GM10266 (cell line): ENCODE measurements around the gene CCDC121.

ENCODE experiments used
- DNase-seq: peaks from one replicate; pipeline ENCODE4 v3.0.0; 2012; ENCODE audit errors: extremely low spot score
- TF ChIP-seq, protein P1 (sequence below): IDR thresholded peaks from 2 replicates; pipeline ENCODE4 v1.5.1; 2012; ENCODE audit warnings: mild to moderate bottlenecking, low read depth; ENCODE audit not compliant: control insufficient read depth, insufficient read depth; ENCODE audit errors: missing control alignments

CCDC121 gene

DNA sequence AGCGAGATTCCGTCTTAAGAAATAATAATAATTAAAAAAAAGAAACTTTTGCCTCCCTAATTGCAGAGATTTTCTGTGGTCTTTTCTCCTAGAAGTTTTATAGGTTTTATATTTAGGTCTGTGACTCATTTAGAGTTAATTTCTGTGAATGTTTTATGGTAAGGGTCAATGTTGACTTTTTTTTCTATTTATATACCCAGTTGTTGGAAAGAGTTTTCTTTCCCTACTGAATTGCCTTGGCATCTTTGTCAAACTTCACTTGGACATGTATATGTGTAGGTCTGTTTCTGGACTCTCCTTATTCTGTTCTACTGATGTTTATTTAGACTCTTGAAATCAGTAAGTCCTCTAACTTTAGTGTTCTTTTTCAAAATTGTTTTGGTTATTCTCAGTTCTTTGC lies 40.5 kb downstream of the CCDC121 start:
- TF ChIP-seq, protein P1, sequence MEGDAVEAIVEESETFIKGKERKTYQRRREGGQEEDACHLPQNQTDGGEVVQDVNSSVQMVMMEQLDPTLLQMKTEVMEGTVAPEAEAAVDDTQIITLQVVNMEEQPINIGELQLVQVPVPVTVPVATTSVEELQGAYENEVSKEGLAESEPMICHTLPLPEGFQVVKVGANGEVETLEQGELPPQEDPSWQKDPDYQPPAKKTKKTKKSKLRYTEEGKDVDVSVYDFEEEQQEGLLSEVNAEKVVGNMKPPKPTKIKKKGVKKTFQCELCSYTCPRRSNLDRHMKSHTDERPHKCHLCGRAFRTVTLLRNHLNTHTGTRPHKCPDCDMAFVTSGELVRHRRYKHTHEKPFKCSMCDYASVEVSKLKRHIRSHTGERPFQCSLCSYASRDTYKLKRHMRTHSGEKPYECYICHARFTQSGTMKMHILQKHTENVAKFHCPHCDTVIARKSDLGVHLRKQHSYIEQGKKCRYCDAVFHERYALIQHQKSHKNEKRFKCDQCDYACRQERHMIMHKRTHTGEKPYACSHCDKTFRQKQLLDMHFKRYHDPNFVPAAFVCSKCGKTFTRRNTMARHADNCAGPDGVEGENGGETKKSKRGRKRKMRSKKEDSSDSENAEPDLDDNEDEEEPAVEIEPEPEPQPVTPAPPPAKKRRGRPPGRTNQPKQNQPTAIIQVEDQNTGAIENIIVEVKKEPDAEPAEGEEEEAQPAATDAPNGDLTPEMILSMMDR: no peak
- DNase-seq: no peak

DNA sequence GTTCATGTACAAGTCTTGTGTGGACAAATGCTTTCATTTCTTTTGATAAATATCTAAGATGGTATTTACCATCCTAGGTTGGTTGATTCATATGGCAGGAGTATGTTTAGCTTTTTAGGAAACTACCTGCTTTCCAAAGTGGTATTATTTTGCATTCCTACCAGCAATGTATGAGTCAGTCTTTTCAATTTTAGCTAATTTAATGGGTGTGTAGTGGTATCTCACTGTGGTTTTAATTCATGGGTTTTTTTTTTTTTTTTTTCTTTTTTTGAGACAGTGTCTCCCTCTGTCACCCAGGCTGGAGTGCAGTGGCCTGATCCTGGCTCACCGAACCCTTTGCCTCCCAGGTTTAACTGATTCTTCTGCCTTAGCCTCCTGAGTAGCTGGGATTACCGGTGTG lies 41.8 kb downstream of the CCDC121 start:
- no peak for DNase-seq
- TF ChIP-seq, protein P1: no peak

DNA sequence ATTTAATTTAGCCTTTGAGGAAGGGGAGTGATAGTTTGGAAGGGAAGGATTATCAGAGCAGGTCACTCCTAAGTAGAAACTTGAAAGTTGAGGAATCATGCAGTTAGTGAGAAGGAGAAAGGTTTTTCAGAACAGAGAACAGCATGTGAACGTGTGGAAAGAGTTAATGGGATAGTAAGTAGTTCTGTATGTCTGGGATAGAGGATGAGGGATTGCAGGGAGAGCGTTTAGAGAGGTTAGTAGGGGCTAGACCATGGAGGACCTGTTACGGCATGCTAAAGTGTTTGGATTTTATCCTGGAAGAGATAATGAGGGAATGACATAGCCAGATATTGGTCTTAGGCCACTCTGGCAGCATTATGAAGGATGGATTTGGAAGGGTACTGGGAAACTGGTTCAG lies 44.2 kb downstream of the CCDC121 start:
- no peak for DNase-seq
- TF ChIP-seq, protein P1: no peak

DNA sequence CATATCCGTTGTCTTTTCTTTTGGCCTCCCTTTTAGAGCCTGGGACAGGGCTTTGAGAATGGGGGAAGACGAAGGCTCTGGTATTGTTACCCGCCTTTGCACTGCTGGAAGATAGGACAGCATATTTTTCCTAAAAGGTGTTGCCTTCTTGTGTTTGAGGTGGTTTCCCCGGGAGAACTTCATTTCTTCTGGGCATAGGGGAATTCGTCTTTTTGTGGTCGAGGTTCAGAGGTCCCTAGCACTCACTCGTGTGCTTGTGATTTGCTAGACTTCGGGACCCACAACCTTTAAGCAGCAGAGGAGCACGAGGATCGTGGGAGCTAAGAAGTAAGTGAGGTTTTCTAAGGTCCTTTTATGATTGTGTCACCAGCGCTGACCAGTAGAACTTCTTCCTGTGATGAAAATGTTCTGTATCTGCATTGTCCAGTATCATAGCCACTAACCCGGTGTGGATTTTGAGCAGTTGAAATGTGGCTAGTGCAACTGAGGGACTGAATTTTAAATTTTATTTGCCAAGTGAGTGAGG lies 45.4 kb downstream of the CCDC121 start:
- TF ChIP-seq, protein P1: no peak
- no peak for DNase-seq

DNA sequence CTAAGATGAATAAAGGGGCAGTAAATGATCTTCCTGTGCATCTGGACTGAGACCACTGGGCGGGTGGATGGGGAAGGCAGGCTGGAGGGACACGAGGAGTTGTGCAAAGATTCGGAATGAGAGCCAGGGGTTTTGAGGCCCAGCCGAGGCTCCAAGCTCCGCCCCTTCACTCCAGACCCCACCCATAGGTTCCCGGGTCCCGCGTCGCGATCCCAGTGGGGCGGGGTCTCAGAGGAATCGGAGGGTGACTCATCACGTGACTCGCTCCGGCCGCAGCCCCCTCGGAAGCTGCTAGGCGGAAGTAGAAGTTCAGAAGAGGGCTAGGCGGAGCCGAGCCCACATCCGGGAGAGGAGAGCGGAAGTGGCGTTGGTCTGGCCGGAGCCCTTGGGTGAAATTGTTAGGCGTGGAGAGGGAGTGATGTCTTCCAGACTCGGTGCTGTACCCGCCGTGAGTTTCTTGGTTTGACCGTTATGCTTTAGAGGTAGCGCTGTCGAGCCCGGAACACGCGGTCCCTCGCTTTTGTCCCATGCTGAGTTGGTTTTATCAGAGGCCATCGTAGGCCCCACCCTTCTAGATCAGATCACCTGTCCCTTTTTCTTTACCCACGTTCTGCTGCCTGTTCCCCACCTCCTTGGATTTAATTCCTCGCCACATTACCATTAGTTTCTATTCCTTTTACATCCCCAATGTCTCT lies 46.0 kb downstream of the CCDC121 start, which contains the start of gene ZNF512:
ZNF512 (plus strand) TSS at position 348 of the 695 bp plus-strand sequence; CDS start at position 419, 71 bp downstream.
- TF ChIP-seq, protein P1: peak; percentile 26
- peak; percentile 92 for DNase-seq

DNA sequence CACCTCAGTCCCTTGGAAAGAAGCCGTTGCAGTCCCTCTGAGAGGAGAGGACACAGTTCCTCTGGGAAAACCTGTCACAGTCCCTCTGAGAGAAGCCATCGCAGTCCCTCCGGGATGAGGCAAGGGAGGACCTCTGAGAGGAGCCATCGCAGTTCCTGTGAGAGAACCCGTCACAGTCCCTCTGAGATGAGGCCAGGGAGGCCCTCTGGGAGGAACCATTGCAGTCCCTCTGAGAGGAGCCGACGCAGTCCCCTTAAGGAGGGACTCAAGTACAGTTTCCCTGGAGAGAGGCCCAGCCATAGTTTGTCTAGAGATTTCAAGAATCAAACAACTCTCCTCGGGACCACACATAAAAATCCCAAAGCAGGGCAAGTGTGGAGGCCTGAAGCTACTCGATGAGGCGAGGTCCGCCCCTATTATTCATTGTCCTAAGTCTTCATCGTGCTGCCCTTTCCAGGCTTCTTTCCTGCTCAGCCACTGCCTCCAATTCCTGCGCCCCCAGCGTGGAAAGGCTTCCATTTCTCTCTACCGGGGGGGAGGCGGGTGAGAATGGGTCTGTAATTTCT lies 46.6 kb downstream of the CCDC121 start:
- TF ChIP-seq, protein P1: no peak
- DNase-seq: no peak

DNA sequence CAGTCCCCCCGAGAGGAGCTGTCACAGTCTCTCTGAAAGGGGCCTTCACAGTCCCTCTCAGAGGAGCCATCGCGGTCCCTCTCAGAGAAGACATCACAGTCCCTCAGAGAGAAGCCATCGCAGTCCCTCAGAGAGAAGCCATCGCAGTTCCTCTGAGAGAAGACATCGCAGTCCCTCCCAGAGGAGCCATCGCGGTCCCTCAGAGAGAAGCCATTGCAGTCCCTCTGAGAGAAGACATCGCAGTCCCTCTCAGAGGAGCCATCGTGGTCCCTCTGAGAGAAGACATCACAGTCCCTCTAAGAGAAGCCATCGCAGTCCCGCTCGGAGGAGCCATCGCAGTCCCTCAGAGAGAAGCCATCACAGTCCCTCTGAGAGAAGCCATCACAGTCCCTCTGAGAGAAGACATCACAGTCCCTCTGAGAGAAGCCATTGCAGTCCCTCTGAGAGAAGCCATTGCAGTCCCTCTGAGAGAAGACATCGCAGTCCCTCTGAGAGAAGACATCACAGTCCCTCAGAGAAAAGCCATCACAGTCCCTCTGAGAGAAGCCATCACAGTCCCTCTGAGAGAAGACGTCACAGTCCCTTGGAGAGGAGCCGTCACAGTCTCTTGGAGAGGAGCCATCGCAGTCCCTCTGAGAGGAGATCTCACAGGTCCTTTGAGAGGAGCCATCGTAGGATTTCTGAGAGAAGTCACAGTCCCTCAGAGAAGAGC lies 47.2 kb downstream of the CCDC121 start:
- TF ChIP-seq, protein P1: no peak
- DNase-seq: no peak
